LoVo (cell line): ENCODE data around the gene LRRC27.

Experiments used
- DNase-seq: peaks from one replicate; pipeline ENCODE4 v3.0.0-alpha.2; 2016; ENCODE audit warnings: low spot score

The LRRC27 gene

GRCh38 chr10:132301371-132302330, 30.3 kb upstream of the LRRC27 start:
- no peak for DNase-seq

- no peak for DNase-seq
Observed at GRCh38 chr10:132302421-132303310, 29.3 kb upstream of the LRRC27 start.

GRCh38 chr10:132303361-132304115, 28.5 kb upstream of the LRRC27 start:
- no peak for DNase-seq

GRCh38 chr10:132304756-132305509, 27.1 kb upstream of the LRRC27 start:
- DNase-seq = no peak

- DNase-seq = no peak
Observed at GRCh38 chr10:132305654-132306342, 26.2 kb upstream of the LRRC27 start.

- no peak for DNase-seq
Observed at GRCh38 chr10:132306343-132306685, 25.7 kb upstream of the LRRC27 start.

GRCh38 chr10:132306864-132307751, 24.9 kb upstream of the LRRC27 start:
- no peak for DNase-seq

- peak; percentile 90 for DNase-seq
Observed at GRCh38 chr10:132307823-132308586, 24.0 kb upstream of the LRRC27 start, which contains the start of gene STK32C. TSS of gene STK32C (minus strand) at chr10:132307950. CDS start at chr10:132307833, 117 bp downstream.

- no peak for DNase-seq
Observed at GRCh38 chr10:132308587-132309470, 23.2 kb upstream of the LRRC27 start.

GRCh38 chr10:132309471-132309865, 22.5 kb upstream of the LRRC27 start:
- no peak for DNase-seq

GRCh38 chr10:132309879-132310591, 22.0 kb upstream of the LRRC27 start:
- DNase-seq = no peak

GRCh38 chr10:132310701-132311337, 21.2 kb upstream of the LRRC27 start:
- no peak for DNase-seq

- DNase-seq = no peak
Observed at GRCh38 chr10:132311338-132311939, 20.6 kb upstream of the LRRC27 start.

GRCh38 chr10:132313305-132313704, 18.7 kb upstream of the LRRC27 start:
- DNase-seq = no peak

- no peak for DNase-seq
Observed at GRCh38 chr10:132313865-132314264, 18.1 kb upstream of the LRRC27 start.

GRCh38 chr10:132314336-132314735, 17.7 kb upstream of the LRRC27 start:
- DNase-seq = no peak
